Mesenchymal stem cell (in vitro differentiated cells and primary cell): Measurements from ENCODE around the gene GPATCH8.
A peak's percentile ranks its signal among the peaks of the same experiment; 100 is the strongest.

Experiments
- DNase-seq: peaks from one replicate; pipeline ENCODE4 v3.0.0-alpha.2; 2013
- H2AFZ ChIP-seq: one replicate; pipeline ENCODE4 v1.6.1; 2013; ENCODE audit warnings: low read depth, mild to moderate bottlenecking, control low read depth, inconsistent platforms, low read length, moderate library complexity
- H2AK5ac ChIP-seq: 2 replicates; pipeline ENCODE4 v1.6.1; 2013; ENCODE audit warnings: low read length, moderate library complexity, mild to moderate bottlenecking, inconsistent platforms; ENCODE audit not compliant: severe bottlenecking
- H2BK120ac ChIP-seq: one replicate; pipeline ENCODE4 v1.6.1; 2013; ENCODE audit warnings: low read depth, mild to moderate bottlenecking, inconsistent platforms, low read length, moderate library complexity
- H2BK12ac ChIP-seq, 2 experiments: one replicate each; pipeline ENCODE4 v1.6.1; 2013; ENCODE audit warnings: inconsistent platforms in 2 of 2, low read length in 2 of 2, mild to moderate bottlenecking in 2 of 2, moderate library complexity in 2 of 2, control low read depth in 1 of 2
- H2BK15ac ChIP-seq: one replicate; pipeline ENCODE4 v1.6.1; 2013; ENCODE audit warnings: mild to moderate bottlenecking, low read depth, inconsistent platforms; ENCODE audit not compliant: poor library complexity, severe bottlenecking
- H2BK5ac ChIP-seq: 2 replicates; pipeline ENCODE4 v1.6.1; 2013; ENCODE audit warnings: low read depth, mild to moderate bottlenecking, low read length, control low read depth, inconsistent platforms; ENCODE audit not compliant: poor library complexity, severe bottlenecking
- H3K14ac ChIP-seq, 2 experiments: one replicate each; pipeline ENCODE4 v1.6.1; 2013; ENCODE audit warnings: inconsistent platforms in 2 of 2, low read length in 2 of 2, control low read depth in 1 of 2, mild to moderate bottlenecking in 1 of 2, moderate library complexity in 1 of 2
- H3K18ac ChIP-seq, 2 experiments: one replicate each; pipeline ENCODE4 v1.6.1; 2013; ENCODE audit warnings: inconsistent platforms in 2 of 2, low read length in 2 of 2, control low read depth in 1 of 2, low read depth in 1 of 2, mild to moderate bottlenecking in 1 of 2
- H3K23ac ChIP-seq, 2 experiments: one replicate each; pipeline ENCODE4 v1.6.1; 2013; ENCODE audit warnings: inconsistent platforms in 2 of 2, low read length in 2 of 2, mild to moderate bottlenecking in 2 of 2, moderate library complexity in 2 of 2, control low read depth in 1 of 2
- H3K27ac ChIP-seq: 2 replicates; pipeline ENCODE4 v1.5.1; 2013; ENCODE audit warnings: mild to moderate bottlenecking, moderate library complexity, low read length, control low read depth, inconsistent platforms; ENCODE audit not compliant: poor library complexity, severe bottlenecking
- H3K27me3 ChIP-seq, 2 experiments: 2 replicates each; pipeline versions ENCODE4 v1.6.1 to v1.7.0; 2013; ENCODE audit warnings: low read length in 2 of 2, mild to moderate bottlenecking in 2 of 2, moderate library complexity in 2 of 2, control low read depth in 1 of 2, inconsistent platforms in 1 of 2; ENCODE audit not compliant: control insufficient read depth in 1 of 2, insufficient read depth in 1 of 2
- H3K36me3 ChIP-seq, 2 experiments: 2 replicates each; pipeline versions ENCODE4 v1.6.1 to v1.7.0; 2013; ENCODE audit warnings: low read length in 2 of 2, control low read depth in 1 of 2, inconsistent platforms in 1 of 2, low read depth in 1 of 2, mild to moderate bottlenecking in 1 of 2; ENCODE audit not compliant: insufficient read depth in 2 of 2, control insufficient read depth in 1 of 2
- H3K4ac ChIP-seq, 2 experiments: one replicate each; pipeline ENCODE4 v1.6.1; 2013; ENCODE audit warnings: inconsistent platforms in 2 of 2, low read length in 2 of 2, mild to moderate bottlenecking in 2 of 2, moderate library complexity in 2 of 2, control low read depth in 1 of 2, low read depth in 1 of 2
- H3K4me1 ChIP-seq: 2 replicates; pipeline ENCODE4 v1.6.1; 2013; ENCODE audit warnings: low read depth, low read length, control low read depth; ENCODE audit not compliant: control insufficient read depth, insufficient read depth
- H3K4me2 ChIP-seq: 2 replicates; pipeline ENCODE4 v1.6.1; 2013; ENCODE audit warnings: low read length, mild to moderate bottlenecking, inconsistent platforms; ENCODE audit not compliant: poor library complexity, severe bottlenecking
- H3K4me3 ChIP-seq, 2 experiments: 2 replicates each; pipeline versions ENCODE4 v1.5.1 to v1.7.0; 2013; ENCODE audit warnings: low read length in 2 of 2, mild to moderate bottlenecking in 2 of 2, control low read depth in 1 of 2, low read depth in 1 of 2; ENCODE audit not compliant: insufficient read depth in 1 of 2
- H3K79me1 ChIP-seq: replicated peaks from 2 replicates; pipeline ENCODE4 v1.6.1; 2013; ENCODE audit warnings: mild to moderate bottlenecking, control low read depth, low read length, inconsistent platforms; ENCODE audit not compliant: poor library complexity, severe bottlenecking
- H3K9ac ChIP-seq: 2 replicates; pipeline ENCODE4 v1.7.0; 2013; ENCODE audit warnings: mild to moderate bottlenecking, low read length, moderate library complexity
- H3K9me3 ChIP-seq: 2 replicates; pipeline ENCODE4 v1.7.0; 2013; ENCODE audit warnings: mild to moderate bottlenecking, low read length; ENCODE audit not compliant: control insufficient read depth
- H4K8ac ChIP-seq: one replicate; pipeline ENCODE4 v1.6.1; 2013; ENCODE audit warnings: inconsistent platforms, mild to moderate bottlenecking, low read length, moderate library complexity
- H4K91ac ChIP-seq: one replicate; pipeline ENCODE4 v1.6.1; 2013; ENCODE audit warnings: mild to moderate bottlenecking, low read length, inconsistent platforms
- WGBS: methylation state at CpG from one replicate; pipeline ENCODE4 v1.1.7; 2013; ENCODE audit warnings: mixed read lengths; 5-methylcytosine and 5-hydroxymethylcytosine counted together

GPATCH8 gene

GRCh38 chr17:44380767-44381166 is 122.4 kb downstream of the GPATCH8 start:
- Histone ChIP-seq H3K4me2 (no peak overlapping the region), H2BK5ac (no peak overlapping the region), H3K9ac (no peak overlapping the region), H4K8ac (no peak overlapping the region), H3K4ac (no peak overlapping the region), H3K14ac (no peak overlapping the region), H3K36me3 (no peaks in the 10 kb centered on the region), H2AK5ac (no peak overlapping the region), H3K79me1 (no peaks in the 10 kb centered on the region), H3K27me3 (peaks cover 31 to 73% of the 10 kb centered on the region in 2 experiments), H2BK12ac (no peak overlapping the region), H2BK120ac (no peak overlapping the region), H3K4me1 (peaks cover 13% of the 10 kb centered on the region), H3K27ac (no peak overlapping the region), H3K4me3 (no peak overlapping the region), H2BK15ac (no peak overlapping the region), H3K23ac (no peak overlapping the region), H3K18ac (no peak overlapping the region), H4K91ac (no peak overlapping the region), H3K9me3 (no peaks in the 10 kb centered on the region), H2AFZ (no peak overlapping the region)
- 77% methylated on average over 9 of the region's 9 CpGs for WGBS
- DNase-seq: no peak

GRCh38 chr17:44379887-44380286 is 123.3 kb downstream of the GPATCH8 start:
- Histone ChIP-seq H3K4ac (no peak overlapping the region), H3K23ac (no peak overlapping the region), H2AK5ac (no peak overlapping the region), H2AFZ (no peak overlapping the region), H4K91ac (no peak overlapping the region), H3K79me1 (no peaks in the 10 kb centered on the region), H4K8ac (no peak overlapping the region), H3K4me2 (no peak overlapping the region), H3K4me3 (no peak overlapping the region), H3K4me1 (peaks cover 6% of the 10 kb centered on the region), H3K9ac (no peak overlapping the region), H3K14ac (peak overlapping the region in 1 of 2 experiments; percentile 4), H2BK15ac (no peak overlapping the region), H3K27me3 (peaks cover 29 to 74% of the 10 kb centered on the region in 2 experiments), H2BK5ac (no peak overlapping the region), H3K18ac (no peak overlapping the region), H3K27ac (no peak overlapping the region), H3K36me3 (no peaks in the 10 kb centered on the region), H2BK120ac (no peak overlapping the region), H3K9me3 (no peaks in the 10 kb centered on the region), H2BK12ac (no peak overlapping the region)
- 89% methylated on average over 10 of the region's 10 CpGs for WGBS
- no peak for DNase-seq

GRCh38 chr17:44378171-44378705 is 125.0 kb downstream of the GPATCH8 start:
- Histone ChIP-seq H2AFZ (no peak overlapping the region), H2BK120ac (no peak overlapping the region), H3K4me2 (no peak overlapping the region), H4K91ac (no peak overlapping the region), H3K4me3 (no peak overlapping the region), H3K4ac (no peak overlapping the region), H3K36me3 (no peaks in the 10 kb centered on the region), H2AK5ac (no peak overlapping the region), H2BK5ac (no peak overlapping the region), H3K27ac (no peak overlapping the region), H3K9me3 (no peaks in the 10 kb centered on the region), H3K79me1 (no peaks in the 10 kb centered on the region), H3K18ac (no peak overlapping the region), H4K8ac (no peak overlapping the region), H2BK12ac (no peak overlapping the region), H3K27me3 (peaks cover 18 to 70% of the 10 kb centered on the region in 2 experiments), H2BK15ac (no peak overlapping the region), H3K4me1 (peaks cover 6% of the 10 kb centered on the region), H3K14ac (no peak overlapping the region), H3K23ac (peak overlapping the region in 1 of 2 experiments; percentile 67), H3K9ac (no peak overlapping the region)
- DNase-seq: no peak
- WGBS: 88% methylated on average over 14 of the region's 14 CpGs

- Histone ChIP-seq H4K91ac (no peak overlapping the region), H2BK15ac (no peak overlapping the region), H3K18ac (no peak overlapping the region), H3K27ac (no peak overlapping the region), H4K8ac (no peak overlapping the region), H3K14ac (no peak overlapping the region), H3K4ac (no peak overlapping the region), H3K4me2 (no peak overlapping the region), H2AK5ac (no peak overlapping the region), H3K27me3 (peaks cover 15 to 63% of the 10 kb centered on the region in 2 experiments), H3K4me3 (no peak overlapping the region), H3K9me3 (no peaks in the 10 kb centered on the region), H2BK12ac (no peak overlapping the region), H3K79me1 (no peaks in the 10 kb centered on the region), H3K23ac (no peak overlapping the region), H2AFZ (no peak overlapping the region), H2BK5ac (no peak overlapping the region), H3K4me1 (peaks cover 6% of the 10 kb centered on the region), H2BK120ac (no peak overlapping the region), H3K9ac (no peak overlapping the region), H3K36me3 (no peaks in the 10 kb centered on the region)
- DNase-seq: no peak
- WGBS: 85% methylated on average over 12 of the region's 12 CpGs
These were observed 126.4 kb downstream of the GPATCH8 start for GRCh38 chr17:44376779-44377178.
